Forelimb muscle (tissue), 1 donor: Measurements from ENCODE around the gene ODF2L. TPM values are rescaled to one million over a fixed set of nuclear protein-coding genes. Genes with fewer than 3 reads are reported as not detected.

ENCODE experiments used
- DNase-seq: peaks from one replicate; pipeline ENCODE4 v3.0.0-alpha.2; 2013; ENCODE audit warnings: low read depth
- polyA plus RNA-seq: library from polyadenylated mRNA; unstranded; fragments of 120-200 nt; gene quantifications from one replicate; pipeline ENCODE4 v1.2.1, GENCODE V29; 2013; ENCODE audit not compliant: insufficient read length

ODF2L gene
- polyA plus RNA-seq, 1 donor, result 18.9 TPM

- DNase-seq, result no peak
These were observed 77.7 kb downstream of the ODF2L start for GRCh38 chr1:86318436-86318835.

- no peak for DNase-seq
These were observed 78.2 kb downstream of the ODF2L start for GRCh38 chr1:86317926-86318325.

GRCh38 chr1:86305731-86306130 is 90.4 kb downstream of the ODF2L start:
- DNase-seq, result no peak

- peak; percentile 39 for DNase-seq
These were observed 93.0 kb downstream of the ODF2L start for GRCh38 chr1:86303041-86303690.

Other genes with a start within 250 kb of the ODF2L start
- 5.5 TPM for gene COL24A1, start 239.6 kb downstream of the ODF2L start, polyA plus RNA-seq
- gene CLCA2, start 27.8 kb upstream of the ODF2L start, polyA plus RNA-seq, result not detected
- not detected for gene CLCA1, start 72.6 kb upstream of the ODF2L start, polyA plus RNA-seq
- not detected for gene CLCA4, start 150.8 kb upstream of the ODF2L start, polyA plus RNA-seq